ENCODE measurements around the gene MARVELD1.

GRCh38 chr10:97686301-97686961 is 27.1 kb upstream of the MARVELD1 start:
- TF ChIP-seq CTCF (IDR thresholded peaks at IDR 0.05; ENCODE audit: low read depth, low read length) (no peak), POLR2A (IDR thresholded peaks at IDR 0.05; ENCODE audit: extremely low read depth, insufficient read length) (no peak), MAX (IDR thresholded peaks at IDR 0.05; ENCODE audit: low read depth, low read length) (no peak)

Data from NB4 (cell line).